Loucy (cell line): ENCODE data around the gene FAIM2.

Source experiments
- CTCF ChIP-seq: fragments of 200-600 bp; sonication (generic); conservative IDR thresholded peaks from 2 replicates; pipeline ENCODE4 v1.5.1; 2014; ENCODE audit warnings: mild to moderate bottlenecking, antibody characterized with exemption, low read length
- EZH2phosphoT487 ChIP-seq: fragments of 200-600 bp; IDR thresholded peaks from 2 replicates; pipeline ENCODE4 v1.6.1; 2018; ENCODE audit warnings: antibody characterized with exemption, mild to moderate bottlenecking, moderate library complexity, borderline replicate concordance

GRCh38 chr12:49903351-49903699 lies 375 bp downstream of the FAIM2 start:
- TF ChIP-seq EZH2phosphoT487: no peak
- TF ChIP-seq CTCF: no peak
